Progenitor cell of endocrine pancreas (in vitro differentiated cells): ENCODE measurements around the gene TMEM200C. TPM values are rescaled to one million over a fixed set of nuclear protein-coding genes. Genes with fewer than 3 reads are reported as not detected.

Source experiments
- DNase-seq: peaks from one replicate; pipeline ENCODE4 v3.0.0; 2021; ENCODE audit warnings: low spot score; ENCODE audit not compliant: unreplicated experiment
- H3K27ac Mint-ChIP-seq: 2 replicates; pipeline ENCODE4 v1.8.0; 2021; ENCODE audit warnings: mild to moderate bottlenecking, moderate library complexity, mixed read lengths
- H3K27me3 Mint-ChIP-seq: 2 replicates; pipeline ENCODE4 v1.8.0; 2021; ENCODE audit warnings: mixed read lengths
- H3K36me3 Mint-ChIP-seq: 2 replicates; pipeline ENCODE4 v1.8.0; 2022; ENCODE audit warnings: mixed read lengths; ENCODE audit not compliant: insufficient read depth
- H3K4me1 Mint-ChIP-seq: 2 replicates; pipeline ENCODE4 v1.8.0; 2021; ENCODE audit warnings: low read depth, mixed read lengths
- H3K4me3 Mint-ChIP-seq: 2 replicates; pipeline ENCODE4 v1.8.0; 2021; ENCODE audit warnings: low read depth, mild to moderate bottlenecking, moderate library complexity, mixed read lengths
- H3K9me3 Mint-ChIP-seq: 2 replicates; pipeline ENCODE4 v1.8.0; 2021; ENCODE audit warnings: low read depth, mixed read lengths
- total RNA-seq: library from RNA; stranded (reverse); gene quantifications from 2 replicates; pipeline ENCODE4 v1.2.1, GENCODE V29; 2021
- TF ChIP-seq, protein P1 (sequence below): fragments of 200-600 bp; sonication (generic); IDR thresholded peaks from one replicate; pipeline ENCODE4 v1.5.0; 2021; ENCODE audit warnings: antibody characterized with exemption, mild to moderate bottlenecking; ENCODE audit not compliant: unreplicated experiment

Gene TMEM200C
- total RNA-seq, 1 donor from 2014 or later: 9.3 TPM

DNA sequence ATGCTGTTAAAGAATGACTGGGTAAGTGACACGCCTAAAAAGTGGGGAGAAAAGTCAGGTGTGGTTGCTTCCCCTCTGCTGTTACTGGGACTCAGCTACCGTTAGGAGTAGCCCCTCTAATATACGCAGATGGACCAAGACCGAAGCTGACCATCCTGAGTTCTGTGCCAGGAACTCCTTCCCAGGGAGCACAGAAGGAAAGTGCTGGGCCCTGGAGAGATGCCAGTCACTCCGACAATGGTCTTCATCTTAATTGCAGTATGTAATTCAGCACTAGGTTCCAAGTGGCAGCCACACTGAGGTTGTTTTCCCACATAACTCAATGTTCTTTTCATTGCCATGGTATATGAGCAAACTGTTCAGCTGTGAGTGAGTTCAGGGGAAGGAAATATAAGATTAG lies 19.6 kb upstream of the TMEM200C start:
- DNase-seq: no peak
- no peak overlapping the region for H3K27ac Mint-ChIP-seq
- no peak overlapping the region for H3K4me3 Mint-ChIP-seq
- H3K27me3 Mint-ChIP-seq: no peaks in the 10 kb centered on the region
- no peaks in the 10 kb centered on the region for H3K4me1 Mint-ChIP-seq
- peaks cover 8% of the 10 kb centered on the region for H3K36me3 Mint-ChIP-seq
- H3K9me3 Mint-ChIP-seq: no peaks in the 10 kb centered on the region
- TF ChIP-seq, protein P1, sequence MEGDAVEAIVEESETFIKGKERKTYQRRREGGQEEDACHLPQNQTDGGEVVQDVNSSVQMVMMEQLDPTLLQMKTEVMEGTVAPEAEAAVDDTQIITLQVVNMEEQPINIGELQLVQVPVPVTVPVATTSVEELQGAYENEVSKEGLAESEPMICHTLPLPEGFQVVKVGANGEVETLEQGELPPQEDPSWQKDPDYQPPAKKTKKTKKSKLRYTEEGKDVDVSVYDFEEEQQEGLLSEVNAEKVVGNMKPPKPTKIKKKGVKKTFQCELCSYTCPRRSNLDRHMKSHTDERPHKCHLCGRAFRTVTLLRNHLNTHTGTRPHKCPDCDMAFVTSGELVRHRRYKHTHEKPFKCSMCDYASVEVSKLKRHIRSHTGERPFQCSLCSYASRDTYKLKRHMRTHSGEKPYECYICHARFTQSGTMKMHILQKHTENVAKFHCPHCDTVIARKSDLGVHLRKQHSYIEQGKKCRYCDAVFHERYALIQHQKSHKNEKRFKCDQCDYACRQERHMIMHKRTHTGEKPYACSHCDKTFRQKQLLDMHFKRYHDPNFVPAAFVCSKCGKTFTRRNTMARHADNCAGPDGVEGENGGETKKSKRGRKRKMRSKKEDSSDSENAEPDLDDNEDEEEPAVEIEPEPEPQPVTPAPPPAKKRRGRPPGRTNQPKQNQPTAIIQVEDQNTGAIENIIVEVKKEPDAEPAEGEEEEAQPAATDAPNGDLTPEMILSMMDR: no peak

DNA sequence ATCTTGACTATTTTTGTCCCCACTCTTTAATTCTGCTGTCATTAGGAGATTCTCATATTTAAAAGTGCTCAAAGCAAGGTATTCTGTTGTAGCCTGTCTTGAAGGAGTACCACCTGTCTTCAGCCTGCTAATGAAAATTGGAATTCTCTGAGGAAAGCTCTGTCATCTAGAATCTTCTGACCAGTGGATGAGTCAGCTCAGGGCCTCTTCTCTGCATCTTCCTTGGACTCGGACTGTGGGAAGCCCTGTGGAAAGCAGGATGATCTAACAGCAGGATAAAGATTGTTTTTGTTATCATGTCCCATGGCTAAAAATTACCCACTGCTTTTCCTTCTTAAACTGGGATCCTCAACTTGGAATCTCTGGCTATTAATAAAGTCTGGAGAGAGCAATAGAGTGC lies 18.7 kb upstream of the TMEM200C start:
- Mint-ChIP-seq H3K4me1 (no peaks in the 10 kb centered on the region), H3K36me3 (peaks cover 8% of the 10 kb centered on the region), H3K9me3 (no peaks in the 10 kb centered on the region), H3K27ac (no peak overlapping the region), H3K4me3 (no peak overlapping the region), H3K27me3 (no peaks in the 10 kb centered on the region)
- TF ChIP-seq, protein P1: no peak
- no peak for DNase-seq

DNA sequence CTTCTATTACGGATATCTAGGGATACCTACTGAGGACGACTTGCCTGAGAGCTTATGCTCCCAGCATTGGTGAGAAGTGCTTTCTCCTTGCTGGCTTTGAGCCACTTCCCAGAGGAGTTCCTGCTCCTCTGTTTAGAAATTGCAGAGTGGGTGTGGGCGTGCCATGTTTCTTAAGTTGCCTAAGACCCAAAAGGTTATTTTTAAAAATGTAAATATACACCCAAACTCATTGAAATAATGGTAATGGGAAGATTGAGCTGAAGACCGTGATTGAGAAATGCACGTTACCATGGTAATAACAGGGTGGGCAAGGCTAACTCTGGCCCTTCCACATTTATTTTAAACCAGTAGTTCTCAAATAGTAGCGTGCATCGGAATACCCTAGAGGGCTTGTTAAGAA lies 17.2 kb upstream of the TMEM200C start:
- no peak overlapping the region for H3K4me3 Mint-ChIP-seq
- DNase-seq: no peak
- no peaks in the 10 kb centered on the region for H3K27me3 Mint-ChIP-seq
- peak overlapping the region; percentile 49 for H3K27ac Mint-ChIP-seq
- H3K9me3 Mint-ChIP-seq: no peaks in the 10 kb centered on the region
- peaks cover 1% of the 10 kb centered on the region for H3K4me1 Mint-ChIP-seq
- H3K36me3 Mint-ChIP-seq: peaks cover 8% of the 10 kb centered on the region
- TF ChIP-seq, protein P1: no peak

DNA sequence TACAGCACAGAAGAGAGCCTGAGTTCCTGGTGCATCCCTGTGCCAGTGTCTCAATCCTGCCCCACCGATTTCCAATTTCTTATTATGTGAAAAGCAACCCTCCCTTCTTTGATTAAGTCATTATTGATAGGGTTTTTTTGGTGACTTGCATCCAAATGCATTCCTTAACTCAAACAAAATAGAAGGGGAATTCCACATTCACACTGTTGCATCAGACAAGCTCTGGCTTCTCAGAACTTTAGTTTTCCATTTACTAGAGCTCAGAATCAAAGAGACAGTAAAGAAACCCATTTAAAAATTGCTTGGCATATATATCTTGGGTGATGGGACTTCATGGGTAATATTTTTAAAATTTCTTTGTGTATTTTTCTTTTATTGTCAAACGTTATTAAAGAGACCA lies 13.8 kb upstream of the TMEM200C start:
- TF ChIP-seq, protein P1: no peak

DNA sequence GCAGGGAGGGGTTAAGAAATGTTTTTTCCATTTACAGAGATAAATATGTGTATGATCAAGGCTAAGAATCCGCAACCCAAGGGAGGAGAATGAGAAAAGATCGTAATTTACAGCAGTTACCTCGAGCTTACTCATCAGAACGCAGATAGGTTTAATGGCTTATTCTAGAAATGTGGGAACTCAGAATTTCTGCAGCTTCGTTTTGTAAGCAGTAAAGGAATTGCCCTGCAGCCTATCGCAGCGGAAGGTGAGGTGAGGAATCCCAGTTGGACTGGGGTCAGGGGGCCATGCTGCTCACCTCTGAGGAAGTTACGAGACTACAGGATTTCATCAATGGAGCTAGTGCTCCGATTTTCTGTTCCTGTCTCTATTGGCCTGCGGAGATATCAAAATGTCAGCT lies 8.1 kb upstream of the TMEM200C start:
- TF ChIP-seq, protein P1: no peak
- Mint-ChIP-seq H3K27ac (no peak overlapping the region), H3K27me3 (peaks cover 27% of the 10 kb centered on the region), H3K4me3 (no peak overlapping the region), H3K9me3 (no peaks in the 10 kb centered on the region), H3K4me1 (peaks cover 23% of the 10 kb centered on the region), H3K36me3 (peaks cover 4% of the 10 kb centered on the region)
- DNase-seq: no peak

More for the DNA sequence above, 13.8 kb upstream of the TMEM200C start:
- Mint-ChIP-seq H3K36me3 (peaks cover 8% of the 10 kb centered on the region), H3K4me1 (peaks cover 13% of the 10 kb centered on the region), H3K4me3 (no peak overlapping the region), H3K9me3 (no peaks in the 10 kb centered on the region), H3K27ac (no peak overlapping the region), H3K27me3 (no peaks in the 10 kb centered on the region)
- DNase-seq: no peak
